B cell (primary cell): ENCODE results near the gene SCYGR4.

ENCODE experiments used
- CTCF ChIP-seq: fragments of 200-600 bp; IDR thresholded peaks from one replicate; pipeline ENCODE4 v1.8.0; 2022; ENCODE audit warnings: antibody characterized with exemption, mild to moderate bottlenecking
- EZH2 ChIP-seq: IDR thresholded peaks from 2 replicates; pipeline ENCODE4 v1.6.1; 2012; ENCODE audit warnings: borderline replicate concordance, low read depth, mild to moderate bottlenecking, moderate library complexity, low read length; ENCODE audit not compliant: insufficient read depth, poor library complexity, severe bottlenecking

GRCh38 chr2:227612546-227613271, 4.6 kb upstream of the SCYGR4 start:
- TF ChIP-seq CTCF: no peak
- TF ChIP-seq EZH2: no peak
